GM12874 (cell line): ENCODE results near the gene DRC3.

Source experiments
- CTCF ChIP-seq: IDR thresholded peaks from 2 replicates; pipeline ENCODE4 v1.5.1; 2011; ENCODE audit warnings: low read depth, mild to moderate bottlenecking, control low read depth, low read length, moderate library complexity; ENCODE audit not compliant: insufficient read depth

Gene DRC3

GRCh38 chr17:17929655-17930380, 42.8 kb upstream of the DRC3 start:
- TF ChIP-seq CTCF, result no peak

- no peak for TF ChIP-seq CTCF
Observed at GRCh38 chr17:17930674-17931073, 42.0 kb upstream of the DRC3 start.

GRCh38 chr17:17931159-17931558, 41.5 kb upstream of the DRC3 start:
- TF ChIP-seq CTCF, result no peak

GRCh38 chr17:17933775-17934174, 38.9 kb upstream of the DRC3 start:
- no peak for TF ChIP-seq CTCF

GRCh38 chr17:17934214-17934613, 38.4 kb upstream of the DRC3 start:
- TF ChIP-seq CTCF, result no peak

GRCh38 chr17:17934806-17935205, 37.9 kb upstream of the DRC3 start:
- TF ChIP-seq CTCF, result no peak

DNA sequence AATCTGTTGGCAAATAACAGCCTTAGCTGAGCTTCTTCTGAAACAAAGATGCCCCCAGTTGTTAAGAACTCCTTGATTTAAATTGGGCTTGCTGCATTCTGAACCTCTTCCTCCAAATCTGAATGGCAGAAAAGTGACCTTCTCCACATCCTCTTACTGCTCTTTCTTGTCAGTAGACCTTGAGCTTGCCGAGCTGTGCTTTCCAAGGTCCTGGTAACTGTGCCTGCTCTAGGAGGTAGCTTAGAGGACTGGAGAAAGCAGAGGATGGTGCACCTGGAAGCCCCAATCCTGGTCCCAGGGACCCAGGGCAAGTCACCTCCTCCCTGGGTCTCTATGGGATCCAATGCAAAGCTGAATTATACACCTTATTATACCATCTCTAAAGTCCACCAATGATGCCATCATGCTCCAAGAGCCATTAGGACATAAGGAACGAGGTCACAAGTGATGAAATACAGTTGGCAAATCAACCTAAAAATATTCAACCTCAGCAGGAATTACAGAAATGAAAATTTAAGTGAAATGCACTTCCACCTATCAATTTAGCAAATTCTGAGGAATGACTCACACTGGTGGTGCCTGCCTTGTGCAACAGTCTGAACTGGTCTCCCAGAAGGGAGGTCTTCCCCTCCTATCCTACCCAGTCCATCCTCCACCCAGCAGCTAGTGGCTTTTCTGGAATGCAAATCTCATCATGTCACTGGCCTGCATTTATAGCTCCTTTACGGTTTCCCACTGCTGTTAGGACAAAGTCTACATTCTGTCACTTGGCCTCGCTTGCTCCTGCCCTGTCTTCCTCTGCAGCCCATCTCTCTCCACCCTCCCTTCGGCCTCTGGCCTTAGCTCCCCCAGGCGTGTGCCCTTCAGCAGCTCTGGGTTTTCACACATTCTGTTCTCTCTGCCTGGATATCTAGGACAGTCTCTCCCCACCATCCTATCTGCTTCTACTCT, 37.1 kb upstream of the DRC3 start:
- no peak for TF ChIP-seq CTCF
